ENCODE measurements around the gene ZNF718. TPM values are rescaled to one million over a fixed set of nuclear protein-coding genes. Genes with fewer than 3 reads are reported as not detected.
"Not testable (repeated sequence)": the region's sequence is repeated elsewhere in the genome, so short reads cannot be mapped to it uniquely, and the experiment has no call there.

Gene ZNF718
- total RNA-seq, 2 experiments from 2014 or later: 8.8 to 8.9 TPM

DNA sequence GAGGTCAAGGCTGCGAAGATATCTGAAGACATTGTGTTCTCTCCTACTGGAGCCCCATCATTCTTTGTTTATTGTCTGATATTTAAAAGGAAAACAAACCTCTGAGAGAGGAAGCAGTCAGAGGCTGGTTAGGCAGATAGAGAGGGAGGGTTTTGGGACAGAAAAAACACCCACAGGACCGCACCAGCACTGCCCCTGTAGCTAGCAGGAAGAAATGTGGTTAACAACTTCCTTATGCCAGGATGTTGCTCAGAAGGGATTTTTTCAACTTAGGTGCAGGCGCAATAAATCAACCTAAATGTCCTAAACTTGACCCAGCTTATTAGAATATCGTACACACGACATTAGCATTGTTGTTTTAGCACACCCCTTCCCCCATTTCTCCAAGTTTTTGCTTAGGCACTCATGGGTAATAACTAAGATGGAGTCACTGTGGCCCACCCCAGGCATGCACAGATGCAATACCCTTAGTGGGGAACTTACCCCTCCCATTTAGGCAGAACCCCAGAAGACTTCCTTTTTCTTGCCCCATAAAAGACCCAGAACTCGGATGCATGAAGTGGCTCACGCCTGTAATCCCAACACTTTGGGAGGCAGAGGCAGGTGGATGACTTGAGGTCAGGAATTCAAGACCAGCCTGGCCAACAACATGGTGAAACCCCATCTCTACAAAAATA is 2.8 kb upstream of the ZNF718 start:
- Mint-ChIP-seq H3K4me3 (peak overlapping the region; percentile 16), H3K27ac (peak overlapping the region; percentile 86), H3K27me3 (no peaks in the 10 kb centered on the region), H3K4me1 (peaks cover 34% of the 10 kb centered on the region), H3K36me3 (ENCODE audit: low read depth) (peaks cover 54% of the 10 kb centered on the region), H3K9me3 (peaks cover 38% of the 10 kb centered on the region)
- peak; percentile 55 for DNase-seq
- ChIA-PET CTCF (interaction anchor here (0.6 kb wide), 1 partner anchor 377 kb away, joined by 3 read pairs; no protein-coding TSS in a partner anchor), POLR2A (interaction anchor here (0.6 to 1.6 kb wide), 2 partner anchors 68 to 377 kb away, joined by 3 to 4 read pairs; partner anchors contain the start of gene ZNF595)

DNA sequence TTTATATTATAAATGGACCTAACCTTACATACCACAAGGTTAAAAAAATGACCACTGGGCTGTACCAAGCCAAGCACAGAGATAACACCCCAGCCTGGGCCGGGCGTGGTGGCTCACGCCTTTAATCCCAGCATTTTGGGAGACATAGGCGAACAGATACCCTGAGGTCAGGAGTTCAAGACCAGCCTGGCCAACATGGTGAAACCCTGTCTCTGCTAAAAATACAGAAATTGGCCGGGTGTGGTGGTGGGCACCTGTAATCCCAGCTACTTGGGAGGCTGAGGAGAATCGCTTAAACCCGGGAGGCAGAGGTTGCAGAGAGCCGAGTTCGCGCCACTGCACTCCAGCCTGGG is 403 bp upstream of the ZNF718 start:
- peaks cover 34% of the 10 kb centered on the region for H3K4me1 Mint-ChIP-seq
- H3K27ac Mint-ChIP-seq: peak overlapping the region; percentile 97
- peaks cover 57% of the 10 kb centered on the region for H3K36me3 Mint-ChIP-seq (ENCODE audit: low read depth)
- POLR2A ChIA-PET: interaction anchor here (0.6 to 2.9 kb wide), 19 partner anchors 8 to 1124 kb away, joined by 3 to 34 read pairs (median 6); partner anchors contain the start of genes ATP5ME, GAK, MYL5 and PIGG
- CTCF ChIA-PET: interaction anchor here (1.4 to 1.7 kb wide), 2 partner anchors 350 to 550 kb away, joined by 5 to 7 read pairs; partner anchors contain the start of genes ATP5ME and MYL5
- not testable (repeated sequence) for DNase-seq, H3K27me3 Mint-ChIP-seq
- peaks cover 28% of the 10 kb centered on the region for H3K9me3 Mint-ChIP-seq
- peak overlapping the region; percentile 97 for H3K4me3 Mint-ChIP-seq

DNA sequence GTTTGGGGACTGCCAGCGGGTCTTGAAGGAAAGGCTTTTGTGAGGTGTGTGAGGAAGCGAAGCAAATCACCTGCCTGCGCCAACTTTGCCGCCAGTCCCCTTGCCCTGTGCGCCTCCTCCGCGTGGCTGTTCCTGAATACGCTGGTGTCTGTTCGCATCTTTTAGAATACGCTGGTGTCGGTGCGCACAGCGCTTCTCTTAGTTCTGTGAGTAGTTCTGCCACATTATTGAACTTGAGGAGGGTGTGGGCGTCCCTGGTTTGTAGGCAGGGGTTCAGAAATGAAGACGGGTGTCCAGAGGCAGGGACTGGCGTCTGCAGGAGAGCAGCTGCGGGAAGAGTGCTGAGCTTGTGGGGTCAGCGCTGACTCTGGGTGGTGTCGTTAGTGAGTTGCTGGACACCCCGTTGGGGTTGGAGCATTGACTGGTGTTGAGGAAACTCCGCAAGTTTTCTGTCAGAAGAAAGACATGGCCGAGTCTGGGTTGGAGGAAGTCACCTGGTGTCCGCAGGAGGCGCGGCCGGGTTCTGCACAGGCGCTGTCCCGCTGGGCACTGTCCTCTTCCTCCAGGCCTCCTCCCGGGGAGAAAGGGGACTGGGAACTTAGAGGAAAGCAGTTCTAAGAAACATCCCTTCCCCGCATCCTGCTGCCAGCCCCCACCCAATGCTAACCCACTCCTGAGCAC is 930 bp downstream of the ZNF718 start:
- CTCF ChIA-PET: interaction anchor here (1.0 to 1.7 kb wide), 5 partner anchors 13 to 549 kb away, joined by 3 to 7 read pairs (median 3); partner anchors contain the start of genes ATP5ME, MYL5 and ZNF595
- peak; percentile 42 for DNase-seq
- POLR2A ChIA-PET: interaction anchor here (0.8 to 2.9 kb wide), 19 partner anchors 9 to 656 kb away, joined by 3 to 34 read pairs (median 6); partner anchors contain the start of genes ATP5ME, MYL5, ZNF141 and ZNF595
- Mint-ChIP-seq H3K4me1 (peaks cover 32% of the 10 kb centered on the region), H3K4me3 (peak overlapping the region; percentile 97), H3K27ac (peak overlapping the region; percentile 97), H3K36me3 (ENCODE audit: low read depth) (peaks cover 56% of the 10 kb centered on the region), H3K27me3 (no peaks in the 10 kb centered on the region), H3K9me3 (peaks cover 24% of the 10 kb centered on the region)

DNA sequence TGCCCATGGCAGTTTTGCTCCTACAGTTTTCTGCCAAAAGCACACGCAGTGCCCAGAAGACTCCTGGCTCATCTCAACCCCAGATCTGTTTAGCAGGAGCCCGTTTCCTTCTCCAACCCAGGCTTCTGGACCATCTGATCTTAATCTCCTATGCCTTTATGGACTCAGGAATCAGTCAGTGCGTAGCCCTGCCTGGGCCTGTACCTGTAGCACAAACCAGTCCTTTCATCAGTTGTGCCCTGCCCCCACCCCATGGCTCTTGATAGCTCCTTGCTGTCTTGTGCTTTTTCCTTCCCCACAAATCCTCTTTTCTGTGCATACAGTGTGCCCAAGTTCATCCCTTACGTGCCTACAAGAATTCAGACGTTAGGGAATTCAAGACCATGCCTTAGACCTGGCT is 1.5 kb downstream of the ZNF718 start:
- Mint-ChIP-seq H3K27me3 (no peaks in the 10 kb centered on the region), H3K4me3 (peak overlapping the region; percentile 97), H3K27ac (peak overlapping the region; percentile 97), H3K36me3 (ENCODE audit: low read depth) (peaks cover 50% of the 10 kb centered on the region), H3K9me3 (peaks cover 21% of the 10 kb centered on the region), H3K4me1 (peaks cover 30% of the 10 kb centered on the region)
- POLR2A ChIA-PET: interaction anchor here (0.8 to 2.9 kb wide), 7 partner anchors 16 to 655 kb away, joined by 3 to 27 read pairs (median 6); partner anchors contain the start of gene ZNF141
- CTCF ChIA-PET: interaction anchor here (1.0 kb wide), 1 partner anchor 15 kb away, joined by 3 read pairs; no protein-coding TSS in a partner anchor
- no peak for DNase-seq

DNA sequence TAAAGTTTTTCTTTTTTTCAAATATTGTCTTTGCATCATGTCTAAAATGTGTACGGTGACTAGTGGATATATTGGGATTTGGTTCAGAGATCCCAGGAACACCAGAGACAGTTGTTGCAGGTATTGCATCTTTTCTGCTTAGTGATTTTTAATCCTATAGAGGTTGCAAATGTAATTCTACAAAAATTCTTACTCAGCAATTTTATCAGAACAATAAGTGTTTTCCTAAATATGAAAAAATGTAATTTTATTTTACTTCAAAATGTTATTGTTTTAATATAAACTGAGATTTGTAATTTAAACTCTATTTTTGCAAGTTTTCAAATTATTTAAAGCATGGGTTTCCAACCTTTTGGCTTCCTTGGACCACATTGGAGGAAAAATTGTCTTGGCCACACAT is 8.2 kb downstream of the ZNF718 start:
- Mint-ChIP-seq H3K27me3 (no peaks in the 10 kb centered on the region), H3K4me1 (peaks cover 5% of the 10 kb centered on the region), H3K4me3 (no peak overlapping the region), H3K36me3 (ENCODE audit: low read depth) (peaks cover 37% of the 10 kb centered on the region), H3K9me3 (peaks cover 25% of the 10 kb centered on the region), H3K27ac (no peak overlapping the region)
- no peak for DNase-seq
- ChIA-PET POLR2A (no interaction called here), CTCF (no interaction called here)

DNA sequence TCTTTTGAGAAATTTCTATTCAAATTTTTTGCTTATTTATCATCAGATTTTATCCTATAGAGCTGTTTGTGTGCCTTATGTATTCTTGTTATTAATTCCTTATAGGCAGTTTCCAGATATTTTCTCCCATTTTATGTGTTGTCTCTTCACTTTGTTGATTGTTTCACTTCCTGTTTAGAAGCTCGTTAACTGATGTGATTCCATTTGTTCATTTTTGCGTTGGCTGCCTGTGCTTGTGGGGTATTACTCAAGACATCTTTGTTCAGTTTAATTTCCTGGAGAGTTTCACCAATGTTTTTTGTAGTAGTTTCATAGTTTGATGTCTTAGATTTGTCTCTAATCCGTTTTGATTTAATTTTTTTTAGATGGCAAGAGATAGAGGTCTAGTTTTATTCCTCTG is 14.6 kb downstream of the ZNF718 start:
- Mint-ChIP-seq H3K36me3 (ENCODE audit: low read depth) (peaks cover 95% of the 10 kb centered on the region), H3K27me3 (no peaks in the 10 kb centered on the region), H3K4me3 (no peak overlapping the region), H3K4me1 (peaks cover 8% of the 10 kb centered on the region), H3K27ac (no peak overlapping the region), H3K9me3 (peaks cover 76% of the 10 kb centered on the region)
- ChIA-PET POLR2A (interaction anchor here (4.5 kb wide), 1 partner anchor 15 kb away, joined by 34 read pairs; the partner anchor contains the start of gene ZNF718), CTCF (interaction anchor here (1.2 kb wide), 1 partner anchor 14 kb away, joined by 3 read pairs; the partner anchor contains the start of gene ZNF718)
- no peak for DNase-seq

DNA sequence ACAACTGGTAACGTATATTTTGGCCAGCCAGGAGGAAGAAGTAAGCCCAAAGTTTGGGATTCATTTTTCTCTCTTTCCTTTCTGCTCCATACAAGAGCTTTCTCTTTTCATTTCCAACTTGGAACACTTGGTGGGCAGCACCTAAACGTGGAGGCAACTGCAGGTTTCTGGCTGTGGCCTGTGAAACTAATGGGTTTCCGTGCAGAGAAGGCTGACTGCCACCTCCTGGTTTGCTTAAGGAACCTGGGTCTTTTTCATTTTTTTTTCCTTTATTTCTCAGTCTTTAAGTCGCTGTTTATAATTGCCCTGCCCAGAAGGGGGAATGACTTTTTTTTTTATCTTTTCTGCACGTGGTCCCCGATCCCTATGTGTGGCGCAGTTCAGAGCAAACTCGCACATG is 15.4 kb downstream of the ZNF718 start:
- ChIA-PET CTCF (no interaction called here), POLR2A (no interaction called here)
- DNase-seq: no peak
- Mint-ChIP-seq H3K27ac (no peak overlapping the region), H3K9me3 (peaks cover 82% of the 10 kb centered on the region), H3K27me3 (no peaks in the 10 kb centered on the region), H3K4me1 (peaks cover 8% of the 10 kb centered on the region), H3K4me3 (no peak overlapping the region), H3K36me3 (ENCODE audit: low read depth) (peaks cover 96% of the 10 kb centered on the region)

DNA sequence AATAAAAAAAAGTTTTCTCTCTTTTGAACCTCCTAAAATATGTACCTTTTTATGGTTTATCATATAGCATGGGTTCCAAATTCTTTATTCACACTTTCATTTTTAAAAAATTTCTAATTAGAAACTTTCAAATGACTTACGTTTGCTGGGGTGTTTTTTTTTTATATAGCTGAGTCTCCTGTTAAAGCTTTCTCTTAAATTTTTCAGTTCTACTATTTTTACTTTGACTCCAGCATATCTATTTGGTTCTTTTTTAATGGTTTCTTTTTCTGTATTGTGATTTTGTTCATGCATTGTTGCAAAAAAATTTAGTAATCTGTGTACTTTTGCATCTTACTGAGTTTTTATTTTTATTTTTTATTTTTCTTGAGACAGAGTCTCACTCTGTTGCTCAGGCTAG is 22.3 kb downstream of the ZNF718 start:
- ChIA-PET POLR2A (no interaction called here), CTCF (no interaction called here)
- Mint-ChIP-seq H3K4me1 (no peaks in the 10 kb centered on the region), H3K36me3 (ENCODE audit: low read depth) (peaks cover 81% of the 10 kb centered on the region), H3K9me3 (peaks cover 61% of the 10 kb centered on the region), H3K27ac (no peak overlapping the region), H3K27me3 (no peaks in the 10 kb centered on the region), H3K4me3 (no peak overlapping the region)
- DNase-seq: no peak

DNA sequence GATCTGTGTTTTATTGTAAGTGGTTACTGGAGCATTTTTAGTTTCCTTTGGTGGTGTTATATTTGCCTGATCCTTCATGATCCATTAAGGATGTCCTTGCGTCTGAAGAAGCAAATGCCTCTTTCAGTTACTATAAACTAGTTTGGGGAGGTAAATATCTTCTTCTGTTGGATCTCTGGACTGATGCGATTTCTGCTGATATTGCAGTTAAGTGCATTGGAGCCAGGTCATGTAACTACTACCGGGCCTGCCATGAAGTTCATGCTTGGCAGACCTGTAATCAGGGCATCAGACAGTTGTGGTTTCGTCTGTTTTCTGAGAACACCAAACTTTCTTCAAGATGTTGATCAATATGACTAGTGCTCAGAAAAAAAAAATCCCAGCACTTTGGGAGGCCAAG is 22.9 kb downstream of the ZNF718 start:
- ChIA-PET POLR2A (no interaction called here), CTCF (no interaction called here)
- no peaks in the 10 kb centered on the region for H3K27me3 Mint-ChIP-seq
- H3K36me3 Mint-ChIP-seq (ENCODE audit: low read depth): peaks cover 75% of the 10 kb centered on the region
- H3K4me3 Mint-ChIP-seq: no peak overlapping the region
- no peak overlapping the region for H3K27ac Mint-ChIP-seq
- H3K4me1 Mint-ChIP-seq: no peaks in the 10 kb centered on the region
- no peak for DNase-seq
- H3K9me3 Mint-ChIP-seq: peaks cover 57% of the 10 kb centered on the region

DNA sequence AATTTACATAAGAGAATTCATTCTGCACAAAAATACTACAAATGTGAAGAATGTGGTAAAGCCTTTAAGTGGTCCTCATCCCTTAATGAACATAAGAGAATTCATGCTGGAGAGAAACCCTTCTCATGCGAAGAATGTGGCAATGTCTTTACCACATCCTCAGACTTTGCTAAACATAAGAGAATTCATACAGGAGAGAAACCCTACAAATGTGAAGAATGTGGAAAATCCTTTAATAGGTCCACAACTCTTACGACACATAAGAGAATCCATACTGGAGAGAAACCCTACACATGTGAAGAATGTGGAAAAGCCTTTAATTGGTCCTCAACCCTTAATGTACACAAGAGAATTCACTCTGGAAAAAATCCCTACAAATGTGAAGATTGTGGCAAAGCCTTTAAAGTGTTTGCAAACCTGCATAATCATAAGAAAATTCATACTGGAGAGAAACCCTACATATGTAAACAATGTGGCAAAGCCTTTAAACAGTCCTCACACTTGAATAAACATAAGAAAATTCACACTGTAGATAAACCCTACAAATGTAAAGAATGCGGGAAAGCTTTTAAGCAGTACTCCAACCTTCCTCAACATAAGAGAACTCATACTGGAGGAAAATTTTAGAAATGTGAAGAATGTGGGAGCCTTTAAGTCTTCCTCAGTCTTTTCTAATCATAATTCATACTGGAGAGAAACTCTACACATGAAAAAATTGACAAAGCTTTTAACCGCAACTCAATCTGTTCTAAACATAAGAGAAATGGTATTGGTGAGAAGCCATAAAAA is 37.4 kb downstream of the ZNF718 start:
- H3K4me3 Mint-ChIP-seq: no peak overlapping the region
- H3K27me3 Mint-ChIP-seq: no peaks in the 10 kb centered on the region
- DNase-seq: no peak
- peaks cover 53% of the 10 kb centered on the region for H3K9me3 Mint-ChIP-seq
- no peak overlapping the region for H3K27ac Mint-ChIP-seq
- POLR2A ChIA-PET: interaction anchor here (1.0 kb wide), 1 partner anchor 37 kb away, joined by 5 read pairs; no protein-coding TSS in a partner anchor
- H3K4me1 Mint-ChIP-seq: no peaks in the 10 kb centered on the region
- CTCF ChIA-PET: no interaction called here
- peaks cover 47% of the 10 kb centered on the region for H3K36me3 Mint-ChIP-seq (ENCODE audit: low read depth)

DNA sequence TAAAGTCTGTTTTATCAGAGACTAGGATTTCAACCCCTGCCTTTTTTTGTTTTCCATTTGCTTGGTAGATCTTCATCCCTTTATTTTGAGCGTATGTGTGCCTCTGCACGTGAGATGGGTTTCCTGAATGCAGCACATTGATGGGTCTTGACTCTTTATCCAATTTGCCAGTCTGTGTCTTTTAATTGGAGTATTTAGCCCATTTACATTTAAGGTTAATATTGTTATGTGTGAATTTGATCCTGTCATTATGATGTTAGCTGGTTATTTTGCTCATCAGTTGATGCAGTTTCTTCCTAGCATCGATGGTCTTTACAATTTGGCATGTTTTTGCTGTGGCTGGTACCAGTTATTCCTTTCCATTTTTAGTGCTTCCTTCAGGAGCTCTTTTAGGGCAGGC is 45.3 kb downstream of the ZNF718 start:
- peaks cover 40% of the 10 kb centered on the region for H3K36me3 Mint-ChIP-seq (ENCODE audit: low read depth)
- H3K27ac Mint-ChIP-seq, H3K27me3 Mint-ChIP-seq, DNase-seq, H3K4me3 Mint-ChIP-seq, POLR2A ChIA-PET, CTCF ChIA-PET, H3K4me1 Mint-ChIP-seq: not testable (repeated sequence)
- H3K9me3 Mint-ChIP-seq: peaks cover 59% of the 10 kb centered on the region

DNA sequence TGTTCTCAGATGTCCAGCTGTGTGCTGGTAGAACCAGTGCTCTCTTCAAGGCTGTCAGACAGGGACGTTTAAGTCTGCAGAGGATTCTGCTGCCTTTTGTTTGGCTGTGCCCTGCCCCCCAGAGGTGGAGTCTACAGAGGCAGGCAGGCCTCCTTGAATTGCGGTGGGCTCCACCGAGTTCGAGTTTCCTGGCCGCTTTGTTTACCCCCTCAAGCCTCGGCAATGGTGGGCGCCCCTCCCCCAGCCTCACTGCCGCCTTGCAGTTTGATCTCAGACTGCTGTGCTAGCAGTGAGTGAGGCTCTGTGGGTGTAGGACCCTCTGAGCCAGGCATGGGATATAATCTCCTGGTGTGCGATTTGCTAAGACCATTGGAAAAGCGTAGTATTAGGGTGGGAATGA is 47.0 kb downstream of the ZNF718 start:
- H3K4me1 Mint-ChIP-seq, POLR2A ChIA-PET, H3K27me3 Mint-ChIP-seq, H3K4me3 Mint-ChIP-seq, CTCF ChIA-PET, H3K27ac Mint-ChIP-seq, DNase-seq: not testable (repeated sequence)
- H3K36me3 Mint-ChIP-seq (ENCODE audit: low read depth): peaks cover 42% of the 10 kb centered on the region
- H3K9me3 Mint-ChIP-seq: peaks cover 65% of the 10 kb centered on the region
